Progenitor cell of endocrine pancreas (in vitro differentiated cells): Measurements from ENCODE around the gene PIP5K1C. TPM values are rescaled to one million over a fixed set of nuclear protein-coding genes. Genes with fewer than 3 reads are reported as not detected.

ENCODE experiments used
- DNase-seq: peaks from one replicate; pipeline ENCODE4 v3.0.0; 2021; ENCODE audit warnings: low spot score; ENCODE audit not compliant: unreplicated experiment
- H3K27ac Mint-ChIP-seq: 2 replicates; pipeline ENCODE4 v1.8.0; 2021; ENCODE audit warnings: mild to moderate bottlenecking, moderate library complexity, mixed read lengths
- H3K27me3 Mint-ChIP-seq: 2 replicates; pipeline ENCODE4 v1.8.0; 2021; ENCODE audit warnings: mixed read lengths
- H3K36me3 Mint-ChIP-seq: 2 replicates; pipeline ENCODE4 v1.8.0; 2022; ENCODE audit warnings: mixed read lengths; ENCODE audit not compliant: insufficient read depth
- H3K4me1 Mint-ChIP-seq: 2 replicates; pipeline ENCODE4 v1.8.0; 2021; ENCODE audit warnings: low read depth, mixed read lengths
- H3K4me3 Mint-ChIP-seq: 2 replicates; pipeline ENCODE4 v1.8.0; 2021; ENCODE audit warnings: low read depth, mild to moderate bottlenecking, moderate library complexity, mixed read lengths
- H3K9me3 Mint-ChIP-seq: 2 replicates; pipeline ENCODE4 v1.8.0; 2021; ENCODE audit warnings: low read depth, mixed read lengths
- total RNA-seq: library from RNA; stranded (reverse); gene quantifications from 2 replicates; pipeline ENCODE4 v1.2.1, GENCODE V29; 2021
- TF ChIP-seq, protein P1 (sequence below): fragments of 200-600 bp; sonication (generic); IDR thresholded peaks from one replicate; pipeline ENCODE4 v1.5.0; 2021; ENCODE audit warnings: antibody characterized with exemption, mild to moderate bottlenecking; ENCODE audit not compliant: unreplicated experiment

The PIP5K1C gene
- total RNA-seq, 1 donor from 2014 or later: 51.7 TPM

DNA sequence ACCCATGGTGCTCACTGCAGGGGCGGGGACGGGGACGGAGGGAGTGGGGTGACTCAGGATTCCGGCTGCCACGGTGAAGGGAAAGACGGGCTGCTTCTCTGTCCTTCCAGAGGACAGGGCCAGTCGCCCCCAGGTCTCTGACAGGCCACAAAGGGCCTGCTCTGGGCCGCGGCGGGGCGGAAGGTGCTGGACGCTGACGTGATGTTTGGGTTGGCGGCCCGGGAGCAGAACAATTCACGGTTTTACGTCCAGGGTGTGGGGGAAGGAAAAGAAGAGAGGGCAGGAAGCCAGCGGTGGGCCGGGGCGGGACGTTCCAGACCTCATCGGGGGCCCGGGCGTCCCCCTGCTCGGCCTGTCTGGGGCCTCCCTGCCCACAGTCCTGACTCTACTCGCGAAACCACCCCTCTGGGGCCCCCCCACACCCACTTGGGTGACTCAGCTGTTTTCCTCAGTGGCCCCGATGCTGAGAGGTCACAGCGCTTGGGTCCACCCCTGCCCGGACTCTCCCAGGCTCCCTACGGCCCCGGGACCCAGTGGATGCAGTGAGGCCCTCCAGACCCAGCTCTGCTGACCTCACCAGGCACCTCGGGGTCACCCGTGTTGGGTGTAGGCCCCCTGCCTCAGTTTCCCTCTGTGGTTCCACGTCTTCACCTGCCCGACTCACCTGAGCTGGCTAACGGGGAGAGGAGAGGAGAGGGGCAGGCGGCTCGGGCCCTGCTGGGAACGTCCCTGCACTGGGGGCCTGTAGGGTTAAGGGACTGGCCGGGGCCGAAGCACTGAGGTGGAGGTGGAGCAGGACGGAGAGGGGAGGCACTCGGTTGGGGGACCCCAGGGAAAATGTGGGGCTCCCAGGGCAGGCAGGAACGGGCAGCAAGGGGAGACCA is 29.2 kb downstream of the PIP5K1C start:
- H3K9me3 Mint-ChIP-seq: no peaks in the 10 kb centered on the region
- no peak for DNase-seq
- H3K4me1 Mint-ChIP-seq: peaks cover 2% of the 10 kb centered on the region
- no peaks in the 10 kb centered on the region for H3K27me3 Mint-ChIP-seq
- H3K27ac Mint-ChIP-seq: no peak overlapping the region
- no peak overlapping the region for H3K4me3 Mint-ChIP-seq
- TF ChIP-seq, protein P1, sequence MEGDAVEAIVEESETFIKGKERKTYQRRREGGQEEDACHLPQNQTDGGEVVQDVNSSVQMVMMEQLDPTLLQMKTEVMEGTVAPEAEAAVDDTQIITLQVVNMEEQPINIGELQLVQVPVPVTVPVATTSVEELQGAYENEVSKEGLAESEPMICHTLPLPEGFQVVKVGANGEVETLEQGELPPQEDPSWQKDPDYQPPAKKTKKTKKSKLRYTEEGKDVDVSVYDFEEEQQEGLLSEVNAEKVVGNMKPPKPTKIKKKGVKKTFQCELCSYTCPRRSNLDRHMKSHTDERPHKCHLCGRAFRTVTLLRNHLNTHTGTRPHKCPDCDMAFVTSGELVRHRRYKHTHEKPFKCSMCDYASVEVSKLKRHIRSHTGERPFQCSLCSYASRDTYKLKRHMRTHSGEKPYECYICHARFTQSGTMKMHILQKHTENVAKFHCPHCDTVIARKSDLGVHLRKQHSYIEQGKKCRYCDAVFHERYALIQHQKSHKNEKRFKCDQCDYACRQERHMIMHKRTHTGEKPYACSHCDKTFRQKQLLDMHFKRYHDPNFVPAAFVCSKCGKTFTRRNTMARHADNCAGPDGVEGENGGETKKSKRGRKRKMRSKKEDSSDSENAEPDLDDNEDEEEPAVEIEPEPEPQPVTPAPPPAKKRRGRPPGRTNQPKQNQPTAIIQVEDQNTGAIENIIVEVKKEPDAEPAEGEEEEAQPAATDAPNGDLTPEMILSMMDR: no peak
- peaks cover 5% of the 10 kb centered on the region for H3K36me3 Mint-ChIP-seq

DNA sequence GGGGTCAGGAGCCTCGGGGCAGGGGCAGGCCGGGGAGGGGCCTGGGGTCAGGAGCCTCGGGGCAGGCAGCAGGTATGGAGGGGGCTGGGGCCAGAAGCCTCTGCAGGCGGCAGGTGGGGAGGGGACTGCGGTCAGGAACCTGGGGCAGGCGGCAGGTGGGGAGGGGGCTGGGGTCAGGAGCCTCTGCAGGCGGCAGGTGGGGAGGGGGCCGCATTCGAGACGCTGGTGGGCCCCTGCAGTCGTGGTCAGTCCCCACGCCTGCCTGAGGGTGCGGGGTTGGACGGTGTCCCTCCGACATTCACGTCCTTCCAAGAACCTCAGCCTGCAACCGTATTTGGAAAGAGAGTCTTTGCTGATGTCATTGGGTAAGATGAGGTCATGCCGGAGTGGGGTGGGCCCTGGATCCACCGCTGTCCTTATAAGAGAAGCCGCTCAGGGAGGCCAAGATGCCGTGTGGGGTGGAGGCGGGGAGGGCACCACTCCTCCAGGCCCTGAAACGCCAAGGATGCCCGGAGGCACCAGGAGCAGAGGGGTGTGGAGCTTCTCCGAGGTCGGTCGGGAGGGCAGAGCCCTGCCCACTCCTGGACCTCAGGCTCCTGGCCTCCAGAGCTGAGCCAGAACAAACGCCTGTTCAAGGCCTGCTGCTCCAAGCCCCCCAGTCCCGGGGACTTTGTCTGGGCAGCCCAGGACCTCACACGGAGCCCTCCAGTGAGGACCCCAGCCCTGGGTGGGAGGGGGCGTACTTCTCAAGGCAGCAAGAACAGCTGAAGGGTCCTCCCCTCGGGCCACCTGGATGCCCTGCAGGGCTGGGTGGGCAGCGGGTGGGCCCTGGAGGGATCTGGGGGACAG is 30.1 kb downstream of the PIP5K1C start:
- peaks cover 5% of the 10 kb centered on the region for H3K36me3 Mint-ChIP-seq
- peak overlapping the region; percentile 41 for H3K27ac Mint-ChIP-seq
- no peaks in the 10 kb centered on the region for H3K27me3 Mint-ChIP-seq
- H3K4me3 Mint-ChIP-seq: no peak overlapping the region
- DNase-seq: no peak
- H3K9me3 Mint-ChIP-seq: no peaks in the 10 kb centered on the region
- TF ChIP-seq, protein P1: no peak
- H3K4me1 Mint-ChIP-seq: peaks cover 2% of the 10 kb centered on the region

DNA sequence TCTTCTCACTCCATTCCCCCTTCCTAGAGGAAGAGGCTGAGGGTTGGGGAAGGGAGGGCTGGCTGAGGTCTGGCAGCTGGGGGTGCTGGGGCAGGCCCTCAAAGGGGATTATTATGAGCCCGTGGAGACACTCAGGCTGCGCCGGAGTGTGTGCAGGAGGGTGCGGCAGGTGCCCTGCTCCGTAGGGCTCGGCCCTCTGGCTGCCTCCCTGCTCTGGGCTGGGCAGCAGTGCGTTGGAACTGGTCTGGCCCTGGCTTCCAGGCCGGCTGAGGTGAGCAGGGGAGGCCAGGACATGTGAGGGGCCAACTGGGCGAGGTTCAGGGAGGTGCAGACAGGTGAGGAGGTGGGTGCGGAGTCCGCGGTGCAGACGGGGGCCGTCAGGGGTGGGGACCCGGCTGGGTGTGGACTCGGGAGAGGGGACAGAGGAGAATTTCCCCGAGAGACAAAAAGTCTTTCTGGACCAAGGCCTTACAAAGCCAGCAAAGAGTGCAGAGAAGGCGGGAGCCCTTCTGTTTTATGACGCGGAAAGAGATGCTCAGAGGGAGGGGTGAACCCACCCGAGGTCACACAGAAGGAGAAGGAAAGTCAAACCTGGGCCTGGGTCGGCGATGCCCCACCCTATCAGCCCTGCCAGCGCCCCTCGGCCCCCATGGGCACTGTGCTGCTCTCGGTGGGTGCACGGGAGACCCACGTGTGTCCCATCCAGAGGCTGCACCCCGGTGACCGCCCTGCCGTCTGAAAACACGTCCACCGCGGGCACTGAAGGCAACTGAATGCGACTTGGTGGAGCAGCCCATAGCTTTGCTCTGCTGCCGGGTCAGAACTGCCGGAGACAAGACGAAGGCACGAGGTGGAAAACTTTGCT is 31.0 kb downstream of the PIP5K1C start:
- Mint-ChIP-seq H3K4me1 (peaks cover 2% of the 10 kb centered on the region), H3K9me3 (no peaks in the 10 kb centered on the region), H3K4me3 (no peak overlapping the region), H3K36me3 (peaks cover 2% of the 10 kb centered on the region), H3K27ac (no peak overlapping the region), H3K27me3 (no peaks in the 10 kb centered on the region)
- no peak for DNase-seq
- TF ChIP-seq, protein P1: no peak

DNA sequence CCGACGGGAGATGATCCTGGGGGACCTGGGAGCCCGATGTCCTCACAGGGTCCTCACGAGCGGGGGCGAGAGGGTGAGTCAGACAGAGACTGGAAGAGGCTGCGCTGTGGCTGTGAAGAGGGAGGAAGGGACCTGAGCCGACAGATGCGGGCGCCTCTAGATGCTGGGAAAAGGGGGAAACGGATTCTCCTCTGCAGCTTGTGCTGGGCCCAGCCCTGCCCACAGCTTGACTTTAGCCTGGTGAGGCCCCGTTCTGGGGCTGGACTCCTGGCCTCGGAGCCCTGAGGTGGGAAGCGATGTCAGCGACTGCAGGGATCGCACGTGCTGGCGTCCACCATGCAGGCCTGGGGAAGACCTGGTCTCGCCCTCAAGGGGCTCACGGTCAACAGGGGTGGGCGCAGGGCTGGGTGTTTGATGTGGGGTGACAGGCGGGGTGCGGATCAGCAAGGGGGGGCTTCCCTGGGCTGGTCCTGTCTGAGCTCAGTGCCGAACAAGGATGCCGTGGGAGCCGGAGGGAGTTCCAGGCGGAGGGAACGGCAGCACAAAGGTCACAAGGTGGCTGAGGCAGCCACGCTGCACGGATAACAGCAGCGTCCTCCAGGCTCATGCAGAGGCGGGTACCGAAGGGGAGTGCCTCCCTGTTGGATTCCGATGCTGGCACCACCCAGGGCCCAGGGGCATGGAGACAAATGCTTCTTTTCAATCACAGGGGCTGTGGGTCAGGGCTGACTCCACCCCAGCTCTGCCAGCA is 31.8 kb downstream of the PIP5K1C start:
- H3K27ac Mint-ChIP-seq: no peak overlapping the region
- TF ChIP-seq, protein P1: no peak
- no peak for DNase-seq
- peaks cover 2% of the 10 kb centered on the region for H3K4me1 Mint-ChIP-seq
- no peak overlapping the region for H3K4me3 Mint-ChIP-seq
- no peaks in the 10 kb centered on the region for H3K9me3 Mint-ChIP-seq
- no peaks in the 10 kb centered on the region for H3K27me3 Mint-ChIP-seq
- peaks cover 2% of the 10 kb centered on the region for H3K36me3 Mint-ChIP-seq
